ENCODE data around the gene GMCL2.

The GMCL2 gene

DNA sequence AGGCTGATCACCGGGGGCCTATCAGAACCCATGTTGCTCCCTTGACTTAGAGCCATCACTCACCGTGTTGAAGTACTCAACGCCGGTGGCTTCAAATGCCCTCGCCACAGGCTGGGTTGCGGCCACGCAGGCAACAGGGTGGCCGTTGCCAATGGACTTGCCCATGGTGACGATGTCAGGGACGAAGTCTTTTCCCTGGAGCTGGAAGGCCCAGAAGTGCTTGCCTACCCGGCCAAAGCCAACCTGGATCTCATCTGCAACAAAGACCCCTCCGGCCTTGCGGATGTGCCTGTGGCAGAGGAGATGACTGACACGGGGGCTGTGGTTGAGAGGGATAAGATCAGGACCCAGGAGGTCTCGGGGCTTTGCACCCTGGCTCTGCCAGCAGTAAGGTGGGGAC lies 35.1 kb upstream of the GMCL2 start:
- no peak for DNase-seq

GRCh38 chr5:178221853-178222252 lies 34.7 kb upstream of the GMCL2 start:
- no peak for DNase-seq

- DNase-seq, result no peak
Measured at GRCh38 chr5:178221282-178221681, 34.1 kb upstream of the GMCL2 start.

GRCh38 chr5:178218827-178219226 lies 31.7 kb upstream of the GMCL2 start:
- no peak for DNase-seq

DNA sequence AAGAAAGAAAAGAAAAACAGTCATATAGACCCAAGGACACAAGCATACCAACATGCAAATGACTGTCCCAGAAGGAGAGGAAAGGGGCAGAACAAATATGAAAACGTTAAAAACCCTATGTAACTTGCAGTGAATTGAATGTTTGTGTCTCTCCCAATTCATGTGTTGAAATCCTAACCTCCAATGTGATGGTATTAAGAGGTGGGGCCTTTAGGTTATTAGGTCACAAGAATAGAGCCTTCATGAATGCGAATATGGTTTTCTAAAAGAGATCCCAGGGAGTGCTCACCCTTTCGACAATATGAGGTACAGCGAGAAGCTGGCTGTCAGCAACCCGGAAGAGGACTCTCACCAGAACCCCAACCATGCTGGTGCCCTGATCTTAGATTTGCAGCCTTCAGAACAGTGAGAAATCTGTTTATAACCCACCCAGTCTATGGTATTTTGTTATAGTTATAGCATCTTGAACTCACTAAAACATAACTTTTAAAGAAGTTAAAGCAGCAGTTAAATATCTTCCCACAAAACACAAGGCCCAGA lies 31.1 kb upstream of the GMCL2 start:
- no peak for DNase-seq

DNA sequence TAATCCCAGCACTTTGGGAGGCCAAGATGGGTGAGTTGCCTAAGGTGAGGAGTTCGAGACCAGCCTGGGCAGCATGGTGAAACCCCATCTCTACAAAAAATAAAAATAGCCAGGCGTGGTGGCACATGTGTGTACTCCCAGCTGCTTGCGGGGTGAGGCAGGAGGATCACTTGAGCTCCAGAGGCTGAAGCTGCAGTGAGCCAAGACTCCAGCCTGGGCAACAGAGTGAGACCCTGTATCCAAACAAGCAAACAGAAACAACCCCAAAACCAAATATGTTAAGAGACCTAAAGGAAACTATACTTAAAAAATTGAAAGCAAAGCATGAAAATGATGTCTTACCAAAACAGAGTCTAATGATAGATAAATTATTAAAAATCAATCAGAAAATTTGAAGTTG lies 29.6 kb upstream of the GMCL2 start:
- no peak for DNase-seq

DNA sequence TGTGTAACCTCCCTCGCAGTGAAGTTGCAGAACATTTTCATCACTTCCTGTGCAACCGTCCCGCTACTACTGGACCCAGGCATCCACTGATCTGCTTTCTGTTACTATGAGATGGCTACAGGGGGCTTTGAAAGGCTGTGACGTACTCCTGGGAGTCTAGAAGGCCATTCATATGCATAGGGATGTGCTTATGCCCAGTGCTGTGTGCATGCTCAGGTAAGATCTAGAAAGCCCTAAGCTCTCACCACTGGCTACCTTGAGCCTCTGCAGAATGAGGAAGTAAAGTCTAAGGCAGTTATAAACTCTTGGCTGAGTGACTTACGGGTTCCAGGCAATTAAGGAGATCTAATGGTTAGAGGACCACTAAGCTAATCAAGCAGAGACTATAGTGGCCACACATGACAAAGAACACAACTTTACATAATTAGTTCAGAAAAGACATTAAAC lies 28.9 kb upstream of the GMCL2 start:
- DNase-seq, result no peak

DNA sequence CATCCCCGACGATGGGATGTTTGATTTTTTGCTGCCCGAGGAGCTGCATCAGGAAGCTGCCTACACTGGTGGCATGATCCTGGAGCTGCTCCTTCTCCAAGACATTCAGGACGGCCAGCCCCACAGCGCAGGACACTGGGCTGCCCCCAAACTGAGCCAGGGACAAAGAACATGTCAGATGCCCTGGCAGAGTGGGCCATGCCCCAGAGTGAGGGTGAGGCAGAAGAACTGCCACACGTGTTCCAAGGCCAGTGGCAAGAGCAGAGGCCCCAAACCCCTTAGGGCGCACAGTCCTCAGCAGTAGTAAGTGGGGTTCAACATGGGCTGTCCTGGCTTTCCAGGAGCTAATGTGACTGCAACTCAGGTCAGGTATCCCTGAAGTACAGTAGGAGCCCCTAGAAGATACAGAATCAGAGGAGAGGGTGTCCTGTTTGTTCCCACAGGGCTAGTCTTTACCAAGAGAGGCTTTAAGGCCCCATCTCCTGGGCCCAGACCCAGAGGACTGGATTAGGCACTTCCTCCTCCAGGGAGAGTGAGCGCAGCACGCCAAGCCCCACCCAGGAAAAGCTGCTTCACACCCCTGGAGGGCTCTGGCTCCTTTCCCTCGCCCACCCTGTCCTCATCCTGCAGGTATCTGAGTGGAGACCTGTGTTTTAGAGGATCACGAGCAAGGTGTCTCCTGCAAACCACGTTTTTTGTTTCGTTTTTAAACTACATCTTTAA lies 28.3 kb upstream of the GMCL2 start:
- DNase-seq, result no peak

- no peak for DNase-seq
Measured at GRCh38 chr5:178214160-178214803, 27.1 kb upstream of the GMCL2 start.

GRCh38 chr5:178213748-178214151 lies 26.6 kb upstream of the GMCL2 start:
- no peak for DNase-seq

DNA sequence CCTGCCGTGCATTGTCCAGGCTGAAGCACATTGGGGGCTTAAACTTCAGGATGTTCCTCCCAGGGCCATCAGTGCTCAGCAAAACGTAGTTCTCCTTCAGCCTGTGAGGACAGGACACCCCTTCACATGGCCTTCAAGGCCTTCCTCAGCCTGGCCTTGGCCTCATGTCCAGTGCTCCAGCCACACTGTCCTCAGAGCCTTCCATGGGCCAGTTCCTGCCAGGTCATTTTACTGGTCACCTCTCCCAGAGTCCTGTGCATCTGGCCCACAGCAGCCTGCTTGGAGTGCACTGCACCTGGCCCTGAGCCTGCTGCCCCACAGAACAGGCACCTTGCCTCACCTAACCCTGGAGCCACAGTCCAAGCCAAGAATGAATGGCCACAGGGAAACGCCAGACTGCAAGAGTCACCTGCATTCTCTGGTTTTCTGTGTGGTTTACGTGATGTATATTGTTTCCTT lies 25.9 kb upstream of the GMCL2 start:
- DNase-seq, result no peak

DNA sequence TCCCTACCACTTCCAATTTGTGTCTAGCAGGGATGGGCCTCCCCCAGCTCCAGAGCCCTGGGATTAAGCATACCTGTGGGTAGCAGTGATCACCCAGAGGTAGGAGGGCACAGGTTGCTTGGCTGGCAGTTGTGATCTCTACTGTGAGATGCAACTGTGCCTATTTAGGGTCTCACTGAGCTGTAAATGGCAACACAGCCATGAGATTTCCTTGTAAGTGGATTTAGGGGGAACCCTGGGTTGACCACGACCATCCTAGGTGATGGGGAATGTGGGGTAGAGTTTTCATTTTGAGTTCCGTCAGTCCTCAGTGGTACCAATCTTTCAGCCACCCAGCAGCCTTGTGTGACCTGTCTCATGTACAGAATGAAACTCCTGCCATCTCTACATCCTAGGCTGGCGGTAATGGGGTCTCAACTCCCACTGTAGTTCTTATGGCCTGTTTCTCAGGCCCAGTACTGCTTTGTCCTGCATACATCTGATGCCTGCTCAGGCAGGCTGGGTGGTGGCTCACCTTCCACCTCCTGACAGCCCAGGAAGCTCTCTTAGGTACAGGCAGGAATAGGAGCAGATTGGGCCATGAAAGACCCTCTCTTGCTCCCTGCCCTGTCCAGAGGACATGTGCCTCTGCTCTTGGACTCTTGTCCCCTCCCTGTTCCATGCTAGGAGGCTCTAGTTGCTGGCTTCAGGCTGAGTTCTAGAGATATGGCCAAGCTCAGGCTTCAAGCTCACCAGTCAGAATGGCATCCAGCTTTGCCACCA lies 25.3 kb upstream of the GMCL2 start:
- no peak for DNase-seq

- no peak for DNase-seq
Measured at GRCh38 chr5:178211095-178212048, 24.2 kb upstream of the GMCL2 start.

DNA sequence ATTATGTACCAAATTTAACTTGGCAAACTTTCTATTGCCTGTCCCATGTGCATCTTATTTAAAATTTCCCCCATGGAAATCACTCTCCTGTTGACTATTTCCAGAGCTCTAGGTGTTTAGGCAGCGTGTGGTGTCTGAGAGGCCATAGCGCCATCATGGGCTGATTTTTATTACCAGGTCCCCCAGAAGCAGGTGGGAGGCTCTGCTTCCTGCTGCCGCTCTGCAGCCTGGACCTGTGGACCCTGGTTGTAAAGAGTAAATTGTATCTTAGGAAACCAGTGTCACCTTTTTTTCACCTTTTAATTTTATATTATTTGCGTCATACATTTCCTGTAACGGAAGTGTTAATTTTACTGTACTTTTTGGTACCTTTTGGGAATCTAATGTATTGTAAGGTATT lies 23.5 kb upstream of the GMCL2 start:
- DNase-seq, result no peak

DNA sequence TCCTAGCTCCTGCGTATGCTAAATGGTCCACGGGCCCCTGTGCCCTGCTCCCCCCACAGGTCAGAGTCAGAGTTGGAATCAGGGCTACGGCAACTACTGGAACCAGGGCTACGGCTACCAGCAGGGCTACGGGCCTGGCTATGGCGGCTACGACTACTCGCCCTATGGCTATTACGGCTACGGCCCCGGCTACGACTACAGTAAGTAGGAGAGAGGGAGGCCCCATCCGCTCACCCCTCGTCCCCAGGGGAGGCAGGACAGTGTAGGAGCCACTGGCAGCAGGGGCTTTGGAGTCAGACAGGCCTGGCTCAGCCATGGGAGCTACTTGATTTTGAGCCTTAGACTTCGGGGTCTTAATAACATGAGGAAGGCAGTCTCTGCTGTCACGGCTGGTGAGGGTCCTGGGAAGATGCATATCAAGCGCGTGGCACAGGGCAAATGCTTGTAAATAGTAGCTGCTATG lies 22.9 kb upstream of the GMCL2 start:
- no peak for DNase-seq

- DNase-seq, result no peak
Measured at GRCh38 chr5:178209334-178210072, 22.3 kb upstream of the GMCL2 start.

DNA sequence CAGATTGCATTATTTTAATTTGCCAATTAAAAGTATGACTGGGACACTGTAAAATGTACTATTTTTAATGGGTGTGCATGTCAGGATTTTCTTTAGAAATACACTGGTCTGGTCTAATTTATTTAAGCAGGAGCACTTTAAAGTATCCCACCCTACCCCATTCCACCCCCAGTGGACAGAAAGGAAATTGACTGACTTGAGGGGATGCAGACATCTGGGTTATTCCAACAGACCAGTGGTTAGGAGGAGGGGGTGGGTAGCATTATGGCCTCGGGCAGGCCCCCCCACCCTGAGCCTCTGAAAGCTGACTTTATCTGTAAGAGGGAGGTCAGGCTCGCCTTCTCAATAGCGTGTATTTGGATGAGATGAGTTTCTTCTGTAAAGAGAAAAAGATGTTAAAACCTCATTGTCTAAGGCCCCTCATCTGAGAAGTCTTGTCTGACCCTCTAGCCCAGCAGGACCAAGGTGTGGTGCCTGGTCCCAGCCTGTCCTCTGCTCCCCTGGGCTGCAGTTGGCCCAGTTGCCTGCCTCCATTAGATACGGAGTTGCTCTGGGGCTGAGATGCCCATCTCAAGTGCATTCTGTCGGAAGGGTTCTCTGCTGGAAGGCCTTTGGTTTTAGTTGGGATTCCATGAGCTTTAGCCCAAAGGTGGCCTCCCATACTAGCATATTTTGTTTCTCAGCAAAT lies 21.5 kb upstream of the GMCL2 start:
- no peak for DNase-seq

DNA sequence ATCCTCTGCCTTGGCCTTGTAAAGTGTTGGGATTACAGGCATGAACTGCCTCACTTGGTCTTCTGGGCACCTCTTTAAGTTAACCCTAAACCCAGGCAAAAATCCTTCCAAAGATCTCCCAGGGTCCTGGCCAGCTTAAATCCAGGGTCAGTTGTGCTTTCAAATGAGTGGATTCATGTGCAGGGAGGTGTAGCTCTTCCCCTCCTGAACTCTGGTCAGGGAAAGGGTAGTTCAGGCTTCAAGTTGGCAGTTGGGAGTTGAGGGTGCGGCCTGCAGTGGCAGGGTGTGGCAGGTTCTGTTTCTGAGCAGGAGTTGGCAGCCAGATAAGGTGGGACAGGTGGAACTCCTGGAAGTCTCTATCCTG lies 20.7 kb upstream of the GMCL2 start:
- no peak for DNase-seq

DNA sequence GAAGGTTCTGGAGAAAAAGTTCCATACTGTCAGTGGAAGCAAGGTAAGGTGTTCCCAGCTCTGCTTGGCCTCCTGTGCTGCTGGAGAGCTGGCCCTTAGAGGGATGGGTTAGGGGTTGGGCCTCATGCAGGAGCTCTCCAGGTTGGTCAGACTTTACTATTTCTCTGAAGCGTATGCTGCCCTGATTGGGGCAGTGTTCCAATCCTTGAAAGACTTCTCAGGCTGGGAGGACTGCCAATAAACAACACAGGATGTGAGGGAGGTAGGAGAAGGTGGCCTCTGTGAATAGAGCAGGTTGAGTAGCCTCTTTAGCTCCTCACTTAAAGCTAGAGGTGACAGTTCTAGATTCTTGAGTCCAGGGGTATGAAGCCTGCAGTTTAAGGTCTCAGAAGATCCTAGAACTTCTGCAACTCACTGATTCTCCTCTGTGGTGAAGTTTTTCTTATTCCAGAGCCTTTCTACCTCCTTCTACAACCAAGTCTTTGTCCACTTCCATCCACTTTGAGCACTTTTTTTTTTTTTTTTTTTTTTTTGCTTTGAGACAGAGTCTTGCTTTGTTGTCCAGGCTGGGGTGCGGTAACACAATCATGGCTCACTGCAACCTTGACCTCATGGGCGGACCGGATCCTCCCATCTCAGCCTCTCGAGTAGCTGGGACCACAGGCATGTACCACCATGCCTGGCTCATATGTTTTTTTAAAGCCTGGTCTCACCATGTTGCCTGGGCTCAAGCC lies 20.2 kb upstream of the GMCL2 start:
- DNase-seq, result no peak

Data from right kidney (tissue), 1 donor.